ENCODE data around the gene PDE7B. TPM values are rescaled to one million over a fixed set of nuclear protein-coding genes. Genes with fewer than 3 reads are reported as not detected.
"Not testable (repeated sequence)": the region's sequence is repeated elsewhere in the genome, so short reads cannot be mapped to it uniquely, and the experiment has no call there.

PDE7B gene
- total and polyA plus RNA-seq, 2 donors (not counting 1 experiment from before 2014, with no cell fraction given) = 2.6 to 7.5 TPM

GRCh38 chr6:136104556-136104955, 253.1 kb downstream of the PDE7B start:
- DNase-seq (no peak), ATAC-seq (ENCODE audit: low read depth) (no peak)
- Histone ChIP-seq H3K4me1 (ENCODE audit: control insufficient read depth in 2 of 2, insufficient read depth in 2 of 2, low read length in 2 of 2) (no peaks in the 10 kb centered on the region), H3K27me3 (replicated peaks in 1 of 4; ENCODE audit: control extremely low read depth in 1 of 4, control insufficient read depth in 3 of 4, insufficient read depth in 4 of 4, low read length in 3 of 4) (no peaks in the 10 kb centered on the region), H3K4me2 (replicated peaks; ENCODE audit: low read depth, low read length, poor library complexity, severe bottlenecking) (no peak overlapping the region), H3K36me3 (replicated peaks in 1 of 2; ENCODE audit: control extremely low read depth in 1 of 2, control insufficient read depth in 1 of 2, extremely low read depth in 1 of 2, insufficient read depth in 2 of 2, low read length in 1 of 2) (no peaks in the 10 kb centered on the region), H3K9me3 (ENCODE audit: control extremely low read depth in 1 of 3, control insufficient read depth in 2 of 3, insufficient read depth in 1 of 3, low read length in 2 of 3) (no peaks in the 10 kb centered on the region), H3K79me2 (ENCODE audit: control insufficient read depth, insufficient read depth, low read length) (no peaks in the 10 kb centered on the region), H3K27ac (ENCODE audit: low read length in 2 of 2) (no peak overlapping the region), H3K9ac (ENCODE audit: low read length) (no peak overlapping the region), H3K4me3 (ENCODE audit: control extremely low read depth in 1 of 5, extremely low read depth in 1 of 5, insufficient read depth in 1 of 5, low read depth in 2 of 5, low read length in 4 of 5) (no peak overlapping the region), H4K20me1 (ENCODE audit: control insufficient read depth, insufficient read depth, low read length, poor library complexity, severe bottlenecking) (no peaks in the 10 kb centered on the region), H2AFZ (ENCODE audit: insufficient read depth, low read depth, low read length, poor library complexity, severe bottlenecking) (no peak overlapping the region)
- Mint-ChIP-seq H3K9me3 (ENCODE audit: insufficient read depth) (no peaks in the 10 kb centered on the region), H3K27ac (no peak overlapping the region), H3K4me1 (peaks cover 10% of the 10 kb centered on the region), H3K27me3 (peaks cover 6% of the 10 kb centered on the region), H3K4me3 (no peak overlapping the region)
- TF ChIP-seq CTCF (IDR thresholded peaks at IDR 0.05) (no peak), EZH2 (IDR thresholded peaks at IDR 0.05; ENCODE audit: borderline replicate concordance, insufficient read depth, low read depth, low read length, poor library complexity, severe bottlenecking) (no peak)
- POLR2A ChIA-PET = no interaction called here
- CTCF ChIA-PET = no interaction called here
- no CpG with 5 or more reads among the region's 2 CpGs for WGBS (ENCODE audit: insufficient coverage)
- intact Hi-C loops (cut with micrococcal nuclease) = no loop called here

GRCh38 chr6:136105797-136106196, 254.3 kb downstream of the PDE7B start:
- H3K27ac Mint-ChIP-seq; H3K9me3 ChIP-seq (ENCODE audit: control extremely low read depth in 1 of 3, control insufficient read depth in 2 of 3, insufficient read depth in 1 of 3, low read length in 2 of 3); H3K4me1 Mint-ChIP-seq; H3K27me3 ChIP-seq (replicated peaks in 1 of 4; ENCODE audit: control extremely low read depth in 1 of 4, control insufficient read depth in 3 of 4, insufficient read depth in 4 of 4, low read length in 3 of 4); H3K4me2 ChIP-seq (replicated peaks; ENCODE audit: low read depth, low read length, poor library complexity, severe bottlenecking); intact Hi-C loops (cut with micrococcal nuclease); H3K79me2 ChIP-seq (ENCODE audit: control insufficient read depth, insufficient read depth, low read length); H3K9me3 Mint-ChIP-seq (ENCODE audit: insufficient read depth); H3K4me3 Mint-ChIP-seq; H3K9ac ChIP-seq (ENCODE audit: low read length); H2AFZ ChIP-seq (ENCODE audit: insufficient read depth, low read depth, low read length, poor library complexity, severe bottlenecking); POLR2A ChIA-PET; H3K36me3 ChIP-seq (replicated peaks in 1 of 2; ENCODE audit: control extremely low read depth in 1 of 2, control insufficient read depth in 1 of 2, extremely low read depth in 1 of 2, insufficient read depth in 2 of 2, low read length in 1 of 2); H3K27me3 Mint-ChIP-seq; DNase-seq; CTCF ChIA-PET; H3K4me1 ChIP-seq (ENCODE audit: control insufficient read depth in 2 of 2, insufficient read depth in 2 of 2, low read length in 2 of 2); H3K4me3 ChIP-seq (ENCODE audit: control extremely low read depth in 1 of 5, extremely low read depth in 1 of 5, insufficient read depth in 1 of 5, low read depth in 2 of 5, low read length in 4 of 5); H4K20me1 ChIP-seq (ENCODE audit: control insufficient read depth, insufficient read depth, low read length, poor library complexity, severe bottlenecking); ATAC-seq (ENCODE audit: low read depth); H3K27ac ChIP-seq (ENCODE audit: low read length in 2 of 2): not testable (repeated sequence)
- 100% methylated on average over 2 of the region's 4 CpGs for WGBS (ENCODE audit: insufficient coverage)
